Caco-2 (cell line): ENCODE data around the gene RNASEH1. TPM values are rescaled to one million over a fixed set of nuclear protein-coding genes. Genes with fewer than 3 reads are reported as not detected.

Experiments used
- BruUV-seq: library from RNA; stranded (reverse); fragments of 400-500 nt; replicated peaks from 2 replicates; lab custom pipeline; 2021; lab: Mats Ljungman, UMichigan
- CTCF ChIA-PET: fragments of 300-600 bp; sonication (Branson Sonifier 250); formaldehyde crosslinking; loops from one replicate; lab custom pipeline; 2022; ENCODE audit warnings: antibody characterized with exemption; lab: Charles Lee
- POLR2A ChIA-PET: fragments of 300-600 bp; sonication (Branson Sonifier 250); formaldehyde crosslinking; loops from one replicate; lab custom pipeline; 2022; ENCODE audit warnings: antibody characterized with exemption; lab: Charles Lee
- DNase-seq, 2 experiments: peaks; one replicate each; pipeline versions ENCODE4 v3.0.0 to v3.0.0-alpha.2; 2020 to 2022
- H3K27me3 ChIP-seq: replicated peaks from 2 replicates; pipeline ENCODE4 v1.6.0; 2011; ENCODE audit warnings: low read length; ENCODE audit not compliant: control insufficient read depth, insufficient read depth
- H3K36me3 ChIP-seq: 2 replicates; pipeline ENCODE4 v1.5.1; 2011; ENCODE audit warnings: low read length; ENCODE audit not compliant: control insufficient read depth, insufficient read depth
- H3K4me1 ChIP-seq: fragments of 250-450 bp; sonication (Bioruptor Pico); 2 replicates; pipeline ENCODE4 v1.5.1; 2020; ENCODE audit warnings: mild to moderate bottlenecking
- H3K4me3 ChIP-seq: 2 replicates; pipeline ENCODE4 v1.5.1; 2011; ENCODE audit warnings: low read depth, mild to moderate bottlenecking, control low read depth, low read length
- H3K9me3 ChIP-seq: fragments of 250-450 bp; sonication (Bioruptor Pico); 2 replicates; pipeline ENCODE4 v1.5.1; 2020; ENCODE audit warnings: mild to moderate bottlenecking, moderate library complexity
- H3K27ac Mint-ChIP-seq: one replicate; pipeline ENCODE4 v1.8.0; 2022; ENCODE audit warnings: mixed read lengths; ENCODE audit not compliant: unreplicated experiment
- H3K27me3 Mint-ChIP-seq: one replicate; pipeline ENCODE4 v1.8.0; 2022; ENCODE audit warnings: mixed read lengths; ENCODE audit not compliant: insufficient read depth, unreplicated experiment
- H3K36me3 Mint-ChIP-seq: one replicate; pipeline ENCODE4 v1.8.0; 2022; ENCODE audit warnings: mild to moderate bottlenecking, mixed read lengths; ENCODE audit not compliant: insufficient read depth, unreplicated experiment
- H3K4me1 Mint-ChIP-seq: one replicate; pipeline ENCODE4 v1.8.0; 2022; ENCODE audit warnings: low read depth, mixed read lengths; ENCODE audit not compliant: unreplicated experiment
- H3K4me3 Mint-ChIP-seq: one replicate; pipeline ENCODE4 v1.8.0; 2022; ENCODE audit warnings: mild to moderate bottlenecking, moderate library complexity, mixed read lengths; ENCODE audit not compliant: unreplicated experiment
- H3K9me3 Mint-ChIP-seq: one replicate; pipeline ENCODE4 v1.8.0; 2022; ENCODE audit warnings: mixed read lengths; ENCODE audit not compliant: unreplicated experiment
- intact Hi-C: fragments of 100-400 bp; cut with micrococcal nuclease; formaldehyde crosslinking; loops from one replicate; pipeline ENCODE4 v1.10.0; 2022; ENCODE audit not compliant: unreplicated experiment
- total RNA-seq: library from RNA; stranded (reverse); gene quantifications from 2 replicates; pipeline ENCODE4 v1.2.3, GENCODE V29; 2022
- TF ChIP-seq, protein P1 (sequence below), 2 experiments: fragments of 200-600 bp in 1 of 2; IDR thresholded peaks; 1 replicate in 1 of 2; 2 replicates in 1 of 2; pipeline versions ENCODE4 v1.5.1 to v1.8.0; 2011 to 2022; ENCODE audit warnings: antibody characterized with exemption in 1 of 2, control low read depth in 1 of 2, inconsistent platforms in 1 of 2, low read depth in 1 of 2, low read length in 1 of 2, mild to moderate bottlenecking in 1 of 2, moderate library complexity in 1 of 2; ENCODE audit not compliant: insufficient read depth in 1 of 2, severe bottlenecking in 1 of 2, unreplicated experiment in 1 of 2

The RNASEH1 gene
- total RNA-seq, 1 experiment from 2014 or later = 47.1 TPM

DNA sequence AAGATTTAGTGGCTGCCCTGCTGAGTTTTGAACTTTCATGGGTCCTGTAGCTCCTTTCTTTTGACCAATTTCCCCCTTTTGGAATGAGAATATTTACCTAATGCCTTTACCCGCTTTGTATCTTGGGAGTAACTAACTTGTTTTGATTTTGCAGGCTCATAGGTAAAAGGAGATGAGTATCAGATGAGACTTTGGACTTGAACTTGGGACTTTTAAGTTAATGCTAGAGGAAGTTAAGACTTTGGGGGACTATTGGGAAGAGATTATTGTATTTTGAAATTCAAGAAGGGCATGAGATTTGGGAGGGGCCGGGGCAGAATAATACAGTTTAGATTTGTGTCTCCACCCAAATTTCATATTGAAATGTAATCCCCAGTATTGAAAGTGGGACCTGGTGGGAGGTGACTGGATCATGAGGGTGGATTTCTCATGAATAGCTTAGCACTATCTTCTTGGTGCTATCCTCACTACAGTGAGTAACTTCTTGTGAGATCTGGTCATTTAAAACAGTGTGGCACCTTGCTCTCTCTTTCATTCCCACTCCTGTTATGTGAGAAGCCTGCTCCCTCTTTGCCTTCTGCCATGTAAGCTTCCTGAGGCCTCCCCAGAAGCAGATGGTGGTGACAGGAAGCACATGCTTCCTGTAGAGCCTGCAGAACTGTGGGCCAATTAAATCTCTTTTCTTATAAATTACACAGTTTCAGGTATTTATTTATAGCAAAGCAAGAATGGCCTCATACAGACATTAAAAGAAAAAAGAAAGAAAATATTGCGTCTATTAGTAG, 44.9 kb downstream of the RNASEH1 start:
- POLR2A ChIA-PET = no interaction called here
- Histone ChIP-seq H3K4me3 (no peak overlapping the region), H3K4me1 (peaks cover 13% of the 10 kb centered on the region), H3K36me3 (peaks cover 4% of the 10 kb centered on the region), H3K27me3 (no peaks in the 10 kb centered on the region), H3K9me3 (peaks cover 16% of the 10 kb centered on the region)
- intact Hi-C loops = no loop called here
- TF ChIP-seq, protein P1, sequence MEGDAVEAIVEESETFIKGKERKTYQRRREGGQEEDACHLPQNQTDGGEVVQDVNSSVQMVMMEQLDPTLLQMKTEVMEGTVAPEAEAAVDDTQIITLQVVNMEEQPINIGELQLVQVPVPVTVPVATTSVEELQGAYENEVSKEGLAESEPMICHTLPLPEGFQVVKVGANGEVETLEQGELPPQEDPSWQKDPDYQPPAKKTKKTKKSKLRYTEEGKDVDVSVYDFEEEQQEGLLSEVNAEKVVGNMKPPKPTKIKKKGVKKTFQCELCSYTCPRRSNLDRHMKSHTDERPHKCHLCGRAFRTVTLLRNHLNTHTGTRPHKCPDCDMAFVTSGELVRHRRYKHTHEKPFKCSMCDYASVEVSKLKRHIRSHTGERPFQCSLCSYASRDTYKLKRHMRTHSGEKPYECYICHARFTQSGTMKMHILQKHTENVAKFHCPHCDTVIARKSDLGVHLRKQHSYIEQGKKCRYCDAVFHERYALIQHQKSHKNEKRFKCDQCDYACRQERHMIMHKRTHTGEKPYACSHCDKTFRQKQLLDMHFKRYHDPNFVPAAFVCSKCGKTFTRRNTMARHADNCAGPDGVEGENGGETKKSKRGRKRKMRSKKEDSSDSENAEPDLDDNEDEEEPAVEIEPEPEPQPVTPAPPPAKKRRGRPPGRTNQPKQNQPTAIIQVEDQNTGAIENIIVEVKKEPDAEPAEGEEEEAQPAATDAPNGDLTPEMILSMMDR (IDR thresholded peaks at IDR 0.05; ENCODE audit: insufficient read depth in 1 of 2, low read depth in 1 of 2, low read length in 1 of 2, severe bottlenecking in 1 of 2, unreplicated experiment in 1 of 2) = no peak
- Mint-ChIP-seq H3K4me3 (no peak overlapping the region), H3K4me1 (peaks cover 24% of the 10 kb centered on the region), H3K9me3 (peaks cover 27% of the 10 kb centered on the region), H3K36me3 (peaks cover 87% of the 10 kb centered on the region), H3K27me3 (no peaks in the 10 kb centered on the region), H3K27ac (no peak overlapping the region)
- CTCF ChIA-PET = no interaction called here
- BruUV-seq = no TSS peak
- DNase-seq = no peak

GRCh38 chr2:3512086-3512485, 46.0 kb downstream of the RNASEH1 start:
- Histone ChIP-seq H3K4me1 (peaks cover 8% of the 10 kb centered on the region), H3K36me3 (peaks cover 4% of the 10 kb centered on the region), H3K27me3 (no peaks in the 10 kb centered on the region), H3K4me3 (no peak overlapping the region), H3K9me3 (peaks cover 16% of the 10 kb centered on the region)
- Mint-ChIP-seq H3K4me1 (peaks cover 24% of the 10 kb centered on the region), H3K4me3 (no peak overlapping the region), H3K27me3 (no peaks in the 10 kb centered on the region), H3K27ac (no peak overlapping the region), H3K9me3 (peaks cover 27% of the 10 kb centered on the region), H3K36me3 (peaks cover 86% of the 10 kb centered on the region)
- TF ChIP-seq, protein P1 (IDR thresholded peaks at IDR 0.05; ENCODE audit: insufficient read depth in 1 of 2, low read depth in 1 of 2, low read length in 1 of 2, severe bottlenecking in 1 of 2, unreplicated experiment in 1 of 2) = no peak
- DNase-seq = no peak
- CTCF ChIA-PET = no interaction called here
- BruUV-seq = no TSS peak
- POLR2A ChIA-PET = no interaction called here
- intact Hi-C loops = no loop called here

GRCh38 chr2:3505771-3506170, 52.4 kb downstream of the RNASEH1 start:
- ChIA-PET CTCF (no interaction called here), POLR2A (interaction anchor here (1.3 kb wide), 1 partner anchor 13 kb away, joined by 8 read pairs; no protein-coding TSS in a partner anchor)
- Mint-ChIP-seq H3K36me3 (peaks cover 62% of the 10 kb centered on the region), H3K27me3 (no peaks in the 10 kb centered on the region), H3K4me3 (no peak overlapping the region), H3K27ac (no peak overlapping the region), H3K4me1 (peaks cover 6% of the 10 kb centered on the region), H3K9me3 (no peaks in the 10 kb centered on the region)
- TF ChIP-seq, protein P1 (IDR thresholded peaks at IDR 0.05; ENCODE audit: insufficient read depth in 1 of 2, low read depth in 1 of 2, low read length in 1 of 2, severe bottlenecking in 1 of 2, unreplicated experiment in 1 of 2) = no peak
- intact Hi-C loops = no loop called here
- Histone ChIP-seq H3K27me3 (no peaks in the 10 kb centered on the region), H3K9me3 (no peaks in the 10 kb centered on the region), H3K4me1 (no peaks in the 10 kb centered on the region), H3K4me3 (no peak overlapping the region), H3K36me3 (peaks cover 2% of the 10 kb centered on the region; the same call in 1 of the 2 replicates)
- no TSS peak for BruUV-seq
- no peak for DNase-seq
